Measurements from ENCODE around the gene SIL1. TPM values are rescaled to one million over a fixed set of nuclear protein-coding genes. Genes with fewer than 3 reads are reported as not detected.

Gene SIL1
- polyA plus RNA-seq, 2 of the 4 experiments (the other 2 are of a cell fraction): 27.6 to 45.5 TPM

DNA sequence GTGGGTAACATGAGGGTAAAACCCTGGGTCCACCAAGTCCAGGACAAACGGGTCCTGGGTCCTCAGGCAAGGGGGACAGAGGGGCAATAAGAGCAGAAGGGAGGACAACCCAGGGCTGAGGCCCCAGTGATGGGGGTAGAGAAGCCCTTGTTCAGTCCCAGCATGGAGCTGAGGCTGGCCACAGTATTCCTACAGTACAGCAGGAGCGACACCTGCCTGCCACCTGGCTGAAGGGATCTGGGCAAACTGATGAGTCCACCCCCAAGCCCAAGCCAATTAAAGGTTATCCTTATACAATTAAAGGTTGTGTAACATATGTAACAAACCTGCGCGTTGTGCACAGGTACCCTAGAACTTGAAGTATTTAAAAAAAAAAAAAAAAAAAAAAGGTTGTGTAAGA is 225.3 kb downstream of the SIL1 start:
- H3K4me1 ChIP-seq: no peaks in the 10 kb centered on the region
- no peak for ATAC-seq
- H3K4me3 ChIP-seq: no peak overlapping the region
- no peak for TF ChIP-seq SMC3 (IDR thresholded peaks at IDR 0.05)
- H3K9me3 ChIP-seq: no peaks in the 10 kb centered on the region
- no peak overlapping the region for H3K27ac ChIP-seq
- no peak for DNase-seq (ENCODE audit: low read depth in 1 of 2, low spot score in 1 of 2)
- POLR2A ChIA-PET: no interaction called here
- no peak for FAIRE-seq
- CTCF ChIA-PET: interaction anchor here (0.8 to 1.8 kb wide), 2 partner anchors 13 to 19 kb away, joined by 3 to 5 read pairs; no protein-coding TSS in a partner anchor
- H3K4me2 ChIP-seq: no peak overlapping the region
- 79% methylated on average over 4 of the region's 4 CpGs for WGBS (ENCODE audit: missing lambda C conversion rate)

- no peak for ATAC-seq
- H3K4me3 ChIP-seq: no peak overlapping the region
- ChIA-PET CTCF (interaction anchor here (0.8 to 1.8 kb wide), 3 partner anchors 12 to 18 kb away, joined by 3 to 5 read pairs (median 3); no protein-coding TSS in a partner anchor), POLR2A (interaction anchor here (0.5 kb wide), 1 partner anchor 12 kb away, joined by 6 read pairs; no protein-coding TSS in a partner anchor)
- TF ChIP-seq NFE2L2 (conservative IDR thresholded peaks at IDR 0.05; ENCODE audit: low read length) (no peak), RARB (CRISPR knock-in tag; IDR thresholded peaks at IDR 0.05) (no peak), TFCP2L1 (CRISPR knock-in tag; IDR thresholded peaks at IDR 0.05) (no peak), RFX5 (IDR thresholded peaks at IDR 0.05) (no peak), POLR2A (IDR thresholded peaks at IDR 0.05; ENCODE audit: low read length) (no peak), HOXA7 (CRISPR knock-in tag; IDR thresholded peaks at IDR 0.05) (no peak), CBX8 (IDR thresholded peaks at IDR 0.05) (no peak)
- TF ChIP-seq, protein P1, sequence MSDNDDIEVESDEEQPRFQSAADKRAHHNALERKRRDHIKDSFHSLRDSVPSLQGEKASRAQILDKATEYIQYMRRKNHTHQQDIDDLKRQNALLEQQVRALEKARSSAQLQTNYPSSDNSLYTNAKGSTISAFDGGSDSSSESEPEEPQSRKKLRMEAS (IDR thresholded peaks at IDR 0.05): no peak
- no peak for DNase-seq (ENCODE audit: low read depth in 1 of 2, low spot score in 1 of 2)
- no peak for FAIRE-seq
- H3K4me1 ChIP-seq: no peaks in the 10 kb centered on the region
- no peak overlapping the region for H3K4me2 ChIP-seq
- H3K9me3 ChIP-seq: no peaks in the 10 kb centered on the region
- WGBS (ENCODE audit: missing lambda C conversion rate): 70% methylated on average over 1 of the region's 1 CpG
- no peak overlapping the region for H3K27ac ChIP-seq
Measured at GRCh38 chr5:138972230-138972629, 225.9 kb downstream of the SIL1 start.

DNA sequence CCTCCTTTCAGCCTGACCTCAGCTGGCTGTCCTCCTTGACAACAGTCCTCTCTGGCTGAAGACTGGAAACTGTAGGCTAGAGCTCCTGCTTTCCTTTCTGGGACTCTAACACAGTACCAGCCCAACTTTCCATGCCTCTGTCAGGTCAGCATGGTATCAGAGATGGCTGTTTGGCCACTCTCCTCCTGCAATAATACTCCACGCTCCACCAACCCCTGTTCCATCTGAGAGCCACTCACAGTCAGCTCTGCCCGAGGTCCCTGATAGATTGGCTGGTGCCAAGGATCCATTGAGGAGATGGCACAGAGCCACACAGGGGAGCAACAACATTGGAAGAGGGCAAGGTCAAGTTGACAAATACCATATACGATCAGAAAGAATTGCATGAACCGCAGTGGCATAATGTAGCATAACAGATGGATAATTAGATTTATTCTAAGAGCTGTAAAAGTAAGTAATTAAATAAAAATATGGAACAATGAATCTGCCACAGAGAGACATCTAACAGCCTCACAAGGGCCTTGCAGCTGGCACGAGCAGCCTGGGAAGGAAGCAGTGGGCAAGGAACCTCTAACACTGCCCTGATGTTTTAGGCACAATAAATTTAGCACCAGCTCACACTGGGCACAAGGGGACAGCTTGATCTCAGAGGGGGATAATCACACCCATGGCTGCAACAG is 228.7 kb downstream of the SIL1 start:
- Histone ChIP-seq H3K4me1 (no peaks in the 10 kb centered on the region), H3K4me3 (no peak overlapping the region), H3K4me2 (no peak overlapping the region), H3K9me3 (no peaks in the 10 kb centered on the region), H3K27ac (no peak overlapping the region)
- ChIA-PET POLR2A (no interaction called here), CTCF (no interaction called here)
- DNase-seq (ENCODE audit: low read depth in 1 of 2, low spot score in 1 of 2) (no peak), FAIRE-seq (no peak), ATAC-seq (no peak)
- 85% methylated on average over 5 of the region's 5 CpGs for WGBS (ENCODE audit: missing lambda C conversion rate)
- TF ChIP-seq JUNB (IDR thresholded peaks at IDR 0.05) (no peak), ZFP36 (IDR thresholded peaks at IDR 0.05; ENCODE audit: borderline replicate concordance, partially characterized antibody) (no peak), KDM1A (IDR thresholded peaks at IDR 0.05; ENCODE audit: low read depth) (no peak), NR3C1 (IDR thresholded peaks at IDR 0.05) (no peak), HOXA7 (CRISPR knock-in tag; IDR thresholded peaks at IDR 0.05) (no peak)
- TF ChIP-seq, protein P2, sequence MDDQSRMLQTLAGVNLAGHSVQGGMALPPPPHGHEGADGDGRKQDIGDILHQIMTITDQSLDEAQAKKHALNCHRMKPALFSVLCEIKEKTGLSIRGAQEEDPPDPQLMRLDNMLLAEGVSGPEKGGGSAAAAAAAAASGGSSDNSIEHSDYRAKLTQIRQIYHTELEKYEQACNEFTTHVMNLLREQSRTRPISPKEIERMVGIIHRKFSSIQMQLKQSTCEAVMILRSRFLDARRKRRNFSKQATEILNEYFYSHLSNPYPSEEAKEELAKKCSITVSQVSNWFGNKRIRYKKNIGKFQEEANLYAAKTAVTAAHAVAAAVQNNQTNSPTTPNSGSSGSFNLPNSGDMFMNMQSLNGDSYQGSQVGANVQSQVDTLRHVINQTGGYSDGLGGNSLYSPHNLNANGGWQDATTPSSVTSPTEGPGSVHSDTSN (IDR thresholded peaks at IDR 0.05): no peak

DNA sequence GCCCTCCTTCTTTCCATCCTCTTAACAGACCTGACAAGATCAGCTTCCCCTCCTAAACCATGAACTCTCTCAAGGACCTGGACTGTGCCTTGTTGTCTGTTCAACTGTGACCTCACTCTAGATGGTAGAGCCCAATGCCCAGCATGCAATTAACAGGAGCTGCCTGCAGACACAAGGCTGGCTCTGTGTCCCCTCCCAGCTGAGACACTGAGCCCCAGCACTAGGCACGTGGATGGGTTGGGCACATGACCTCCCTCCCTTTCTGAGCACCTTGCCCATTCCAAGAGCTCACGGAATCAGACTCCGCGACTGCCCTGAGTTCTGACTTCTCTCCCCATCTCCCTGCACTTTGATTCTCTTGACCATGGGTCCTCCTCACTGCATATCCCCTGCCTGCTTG is 229.6 kb downstream of the SIL1 start:
- Histone ChIP-seq H3K27ac (no peak overlapping the region), H3K4me1 (no peaks in the 10 kb centered on the region), H3K4me3 (no peak overlapping the region), H3K9me3 (no peaks in the 10 kb centered on the region), H3K4me2 (no peak overlapping the region)
- ChIA-PET POLR2A (no interaction called here), CTCF (interaction anchor here (1.1 kb wide), 1 partner anchor 15 kb away, joined by 3 read pairs; no protein-coding TSS in a partner anchor)
- 80% methylated on average over 4 of the region's 4 CpGs for WGBS (ENCODE audit: missing lambda C conversion rate)
- TF ChIP-seq CHD2 (IDR thresholded peaks at IDR 0.05; ENCODE audit: low read length, partially characterized antibody) (no peak), RNF2 (IDR thresholded peaks at IDR 0.05; ENCODE audit: borderline replicate concordance, low read depth) (no peak), CBX2 (IDR thresholded peaks at IDR 0.05; ENCODE audit: borderline replicate concordance, low read depth) (no peak), MAFK (IDR thresholded peaks at IDR 0.05; ENCODE audit: partially characterized antibody) (no peak), FOXS1 (CRISPR knock-in tag; IDR thresholded peaks at IDR 0.05) (no peak), CBX8 (IDR thresholded peaks at IDR 0.05) (no peak), ZSCAN20 (CRISPR knock-in tag; IDR thresholded peaks at IDR 0.05) (no peak)
- TF ChIP-seq, protein P3, sequence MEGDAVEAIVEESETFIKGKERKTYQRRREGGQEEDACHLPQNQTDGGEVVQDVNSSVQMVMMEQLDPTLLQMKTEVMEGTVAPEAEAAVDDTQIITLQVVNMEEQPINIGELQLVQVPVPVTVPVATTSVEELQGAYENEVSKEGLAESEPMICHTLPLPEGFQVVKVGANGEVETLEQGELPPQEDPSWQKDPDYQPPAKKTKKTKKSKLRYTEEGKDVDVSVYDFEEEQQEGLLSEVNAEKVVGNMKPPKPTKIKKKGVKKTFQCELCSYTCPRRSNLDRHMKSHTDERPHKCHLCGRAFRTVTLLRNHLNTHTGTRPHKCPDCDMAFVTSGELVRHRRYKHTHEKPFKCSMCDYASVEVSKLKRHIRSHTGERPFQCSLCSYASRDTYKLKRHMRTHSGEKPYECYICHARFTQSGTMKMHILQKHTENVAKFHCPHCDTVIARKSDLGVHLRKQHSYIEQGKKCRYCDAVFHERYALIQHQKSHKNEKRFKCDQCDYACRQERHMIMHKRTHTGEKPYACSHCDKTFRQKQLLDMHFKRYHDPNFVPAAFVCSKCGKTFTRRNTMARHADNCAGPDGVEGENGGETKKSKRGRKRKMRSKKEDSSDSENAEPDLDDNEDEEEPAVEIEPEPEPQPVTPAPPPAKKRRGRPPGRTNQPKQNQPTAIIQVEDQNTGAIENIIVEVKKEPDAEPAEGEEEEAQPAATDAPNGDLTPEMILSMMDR (IDR thresholded peaks at IDR 0.05): no peak
- no peak for ATAC-seq
- no peak for FAIRE-seq
- DNase-seq (ENCODE audit: low read depth in 1 of 2, low spot score in 1 of 2): no peak

Data from A549 (cell line).